Fibroblast of skin of abdomen (primary cell): ENCODE data around the gene LSM10. TPM values are rescaled to one million over a fixed set of nuclear protein-coding genes. Genes with fewer than 3 reads are reported as not detected.

Experiments used
- DNase-seq: peaks from one replicate; pipeline ENCODE4 v3.0.0-alpha.2; 2013
- polyA plus RNA-seq, 2 experiments: library from polyadenylated mRNA; unstranded; fragments of 120-200 nt; gene quantifications; one replicate each; pipeline ENCODE4 v1.2.1, GENCODE V29; 2013; ENCODE audit not compliant: insufficient read length in 2 of 2

LSM10 gene
- 38.8 TPM for polyA plus RNA-seq (2013, experiment 1 of 2; ENCODE audit: insufficient read length)
- 40.4 TPM for polyA plus RNA-seq (2013, experiment 2 of 2; ENCODE audit: insufficient read length)

DNA sequence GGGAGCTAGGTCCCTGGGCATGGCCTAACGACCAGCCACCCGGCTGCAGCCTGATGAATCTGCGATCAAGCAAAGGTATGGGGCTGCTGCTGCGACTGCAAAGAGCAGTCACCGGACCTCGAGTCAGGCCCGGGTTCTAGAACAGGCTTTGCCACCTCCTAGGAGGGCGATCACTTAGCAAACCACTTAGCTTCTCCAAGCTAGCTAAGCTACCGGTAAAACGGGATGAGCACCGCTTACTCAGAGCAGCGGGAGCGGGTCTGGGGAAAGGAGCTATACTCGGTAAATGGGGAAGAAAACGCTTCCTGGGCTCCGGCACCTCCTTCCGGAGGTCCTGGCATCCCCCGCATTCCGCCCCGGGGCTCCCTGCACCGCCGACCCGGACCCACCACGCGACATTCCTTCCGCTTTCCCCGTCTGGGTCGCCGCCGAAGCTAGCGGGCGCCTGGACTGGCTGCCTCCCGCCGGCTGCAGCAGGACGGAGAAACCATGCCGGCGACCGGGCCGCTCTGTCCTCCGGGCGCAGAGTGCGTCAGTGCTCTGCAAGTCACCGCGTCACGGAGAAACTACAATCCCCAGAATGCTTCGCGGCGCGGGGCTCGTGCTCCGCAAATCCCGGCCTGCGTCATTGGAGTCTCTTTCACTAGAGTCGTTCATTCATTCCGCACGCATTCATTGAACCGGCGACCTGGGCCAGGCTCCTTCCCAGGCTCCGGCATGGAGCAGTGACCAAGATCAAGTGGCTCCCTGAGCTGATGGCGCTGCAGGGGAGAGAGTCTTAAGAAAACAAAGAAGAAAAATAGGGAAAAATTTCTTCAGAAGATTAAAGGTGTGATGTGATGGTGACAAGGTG is at the start of gene LSM10:
LSM10 (minus strand) TSS at position 531 of the 853 bp plus-strand sequence. CDS start 3,779 bp downstream, outside the sequence.
- DNase-seq: peak; percentile 91

DNA sequence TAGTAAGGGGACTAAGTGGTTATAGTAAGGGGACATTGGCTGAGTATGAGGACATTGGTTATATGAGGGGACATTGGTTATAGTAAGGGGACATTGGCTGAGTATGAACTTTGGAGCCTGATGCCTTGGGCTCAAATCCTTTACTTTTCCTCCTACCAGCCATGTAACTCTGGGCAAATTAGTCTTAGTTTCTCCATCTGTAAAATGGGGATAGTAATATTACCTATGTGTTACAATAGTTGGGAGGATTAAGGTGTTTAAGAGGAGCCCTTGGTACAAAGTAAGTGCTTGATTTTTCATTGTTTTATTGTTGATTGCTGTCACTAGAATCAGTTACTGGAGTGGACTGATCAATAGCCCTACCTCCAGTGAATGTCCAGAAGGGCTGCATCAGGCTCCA is 49.7 kb upstream of the LSM10 start:
- DNase-seq: no peak

DNA sequence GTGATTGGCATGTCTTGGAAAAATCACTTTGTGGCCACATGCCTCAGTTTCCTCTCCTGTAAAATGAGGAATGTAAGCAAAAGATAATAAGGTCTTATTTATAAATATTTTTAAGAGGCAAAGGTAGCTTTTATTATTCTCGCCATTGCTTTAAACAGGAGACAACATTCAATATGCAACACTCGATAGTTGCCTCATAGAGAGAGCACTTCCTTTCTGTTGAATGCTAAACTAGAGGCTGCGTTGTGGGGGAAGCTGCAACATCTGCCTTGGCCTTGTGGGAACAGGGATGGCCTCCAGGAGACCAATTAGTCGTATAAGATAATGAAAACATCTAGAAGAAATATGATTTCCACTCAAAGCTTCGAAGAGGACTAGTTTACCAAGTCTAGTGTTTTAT is 49.0 kb upstream of the LSM10 start:
- DNase-seq: no peak

DNA sequence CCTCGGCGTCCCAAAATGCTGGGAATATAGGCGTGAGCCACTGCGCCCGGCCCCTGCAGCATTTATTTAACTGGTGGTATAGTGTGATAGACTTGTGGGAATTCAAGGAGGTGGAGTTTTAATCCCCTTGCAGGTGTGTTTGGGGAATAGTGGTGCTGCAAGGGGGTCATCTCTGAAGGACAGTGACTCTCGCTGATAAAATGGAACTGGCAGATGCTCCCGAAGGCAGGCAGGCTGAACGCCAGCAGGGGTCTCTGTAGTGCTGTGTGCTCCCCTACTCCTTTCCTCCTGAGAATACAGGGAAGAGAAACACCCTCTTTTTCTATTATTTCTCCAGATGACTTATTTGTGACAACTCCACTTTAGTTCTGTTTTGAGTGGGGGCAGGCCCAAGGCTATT is 48.6 kb upstream of the LSM10 start:
- no peak for DNase-seq

DNA sequence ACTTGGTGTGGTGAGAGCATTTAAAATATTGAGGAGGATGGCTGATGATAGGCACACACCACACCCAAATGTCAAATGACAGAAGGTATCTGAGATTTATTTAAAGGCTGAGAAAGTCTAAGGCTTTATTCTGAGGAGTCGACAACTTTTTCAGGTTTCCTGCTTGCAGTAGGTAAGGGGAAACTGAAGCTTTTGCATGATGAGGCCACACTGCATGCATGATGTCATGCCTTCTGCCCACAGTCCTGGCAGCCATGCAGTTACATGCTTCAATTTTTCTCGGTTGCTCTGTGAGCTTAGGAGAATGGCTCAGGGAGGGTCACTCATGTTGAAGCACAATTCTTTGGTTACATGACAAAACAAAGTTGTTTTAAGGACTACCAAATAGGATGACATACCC is 45.6 kb upstream of the LSM10 start:
- DNase-seq: no peak

DNA sequence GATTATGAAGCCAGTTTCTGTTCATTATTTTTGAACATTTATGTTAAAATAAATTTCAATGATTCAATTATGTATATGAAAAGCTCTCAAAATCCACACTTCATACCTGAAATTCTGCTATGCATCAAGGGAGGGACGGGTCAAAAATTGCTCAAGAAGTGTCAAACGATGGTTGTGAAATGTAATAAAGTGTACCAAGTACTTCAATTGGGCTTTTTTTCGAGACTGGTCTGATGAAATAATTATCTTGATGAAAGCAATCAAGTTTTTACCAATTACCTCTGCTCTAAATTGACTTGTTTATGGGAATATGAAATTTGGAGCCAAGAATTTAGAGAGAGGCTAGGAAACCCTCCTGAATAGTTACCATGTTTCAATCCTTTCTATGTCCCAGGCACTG is 44.6 kb upstream of the LSM10 start:
- no peak for DNase-seq

DNA sequence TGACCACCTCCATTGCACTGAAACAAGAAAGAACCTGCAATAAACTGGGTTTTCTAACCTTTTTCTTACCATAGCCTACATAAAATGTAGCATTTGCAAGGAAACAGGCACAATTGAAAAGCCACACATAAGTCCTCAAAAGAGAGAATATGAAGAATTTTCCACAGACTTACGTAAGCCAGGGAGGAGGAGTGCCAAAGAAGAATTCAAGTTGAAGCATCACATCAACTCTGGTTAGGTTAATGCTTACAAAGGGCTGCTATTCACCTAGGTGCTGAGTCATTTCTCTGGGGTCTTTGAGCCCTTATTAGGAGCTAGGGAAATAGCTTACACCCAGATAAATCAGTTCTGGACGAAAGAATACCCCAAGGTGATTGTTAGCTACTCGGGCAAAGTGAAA is 42.9 kb upstream of the LSM10 start:
- DNase-seq: no peak

DNA sequence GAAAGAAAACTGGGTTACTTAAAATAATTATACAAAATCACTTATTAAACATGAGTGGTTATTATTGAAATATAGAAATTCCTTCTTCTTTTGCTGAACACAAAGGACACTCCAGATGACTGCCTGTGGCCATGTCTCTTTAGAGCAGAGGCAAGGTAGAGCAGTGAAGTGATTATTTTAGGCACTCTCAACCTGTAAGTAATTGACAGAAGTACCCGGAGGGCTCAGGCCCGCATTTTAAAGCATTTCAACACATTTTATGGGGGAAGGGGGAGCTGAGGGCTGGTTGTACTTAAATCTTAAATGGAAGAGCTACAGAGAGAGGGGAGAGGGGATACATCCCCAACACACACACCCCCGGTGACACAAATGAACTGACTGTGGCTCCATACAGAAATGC is 42.3 kb upstream of the LSM10 start:
- no peak for DNase-seq

DNA sequence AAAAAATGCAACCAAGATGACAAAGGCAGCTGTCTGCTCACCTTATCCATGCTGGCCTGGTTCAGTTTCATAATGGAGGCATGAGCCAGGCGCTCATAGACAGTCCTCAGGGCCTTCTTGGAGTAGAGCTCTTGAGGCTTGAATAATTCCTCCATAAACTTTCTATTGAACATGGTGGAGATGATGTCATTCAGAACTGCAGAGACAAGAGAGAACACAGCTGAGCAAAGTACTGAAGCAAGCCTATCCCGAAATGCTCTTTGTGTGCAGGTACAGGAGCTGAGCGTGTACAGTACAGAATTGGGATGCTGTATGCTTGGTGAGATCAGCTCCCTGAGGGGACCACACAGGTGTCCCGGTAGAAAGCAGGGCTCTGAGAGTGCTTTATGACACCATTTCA is 41.0 kb upstream of the LSM10 start:
- no peak for DNase-seq

DNA sequence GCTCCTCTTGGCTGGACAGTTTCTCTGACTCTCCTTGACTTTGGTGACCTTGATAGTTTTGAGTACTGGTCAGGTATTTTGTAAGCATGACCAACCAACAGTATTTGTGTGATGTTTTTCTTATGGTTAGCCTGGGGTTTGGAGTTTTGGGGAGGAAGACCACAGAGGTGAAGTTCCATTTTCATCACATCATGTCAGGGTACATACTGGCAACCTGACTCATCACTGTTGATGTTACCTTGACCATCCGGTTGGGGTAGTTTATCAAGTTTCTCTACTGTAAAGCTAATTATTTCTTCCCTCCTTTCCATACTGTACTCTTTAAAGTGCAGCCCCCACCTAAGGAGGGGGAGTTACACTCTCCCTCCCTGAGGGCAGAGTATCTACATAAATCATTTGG is 39.1 kb upstream of the LSM10 start:
- peak; percentile 8 for DNase-seq

DNA sequence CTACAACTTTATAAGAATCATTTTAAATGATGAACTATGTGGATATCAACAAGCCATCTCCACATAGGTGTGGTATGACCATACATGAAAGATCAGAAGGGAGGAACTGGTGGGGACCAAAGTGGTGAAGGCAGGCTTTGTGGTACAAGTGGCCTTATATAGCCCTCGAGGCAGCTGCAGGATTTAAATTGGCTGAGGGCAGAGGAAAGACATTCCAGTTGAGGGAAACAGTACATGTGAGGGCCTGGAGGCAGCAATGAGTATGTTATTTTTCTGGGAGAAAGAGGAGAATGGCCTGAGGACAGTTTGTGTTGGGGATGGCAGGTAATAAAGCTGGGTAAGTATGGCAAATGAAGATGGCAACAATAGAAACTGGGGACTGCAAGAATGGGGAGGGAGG is 35.4 kb upstream of the LSM10 start:
- DNase-seq: no peak

DNA sequence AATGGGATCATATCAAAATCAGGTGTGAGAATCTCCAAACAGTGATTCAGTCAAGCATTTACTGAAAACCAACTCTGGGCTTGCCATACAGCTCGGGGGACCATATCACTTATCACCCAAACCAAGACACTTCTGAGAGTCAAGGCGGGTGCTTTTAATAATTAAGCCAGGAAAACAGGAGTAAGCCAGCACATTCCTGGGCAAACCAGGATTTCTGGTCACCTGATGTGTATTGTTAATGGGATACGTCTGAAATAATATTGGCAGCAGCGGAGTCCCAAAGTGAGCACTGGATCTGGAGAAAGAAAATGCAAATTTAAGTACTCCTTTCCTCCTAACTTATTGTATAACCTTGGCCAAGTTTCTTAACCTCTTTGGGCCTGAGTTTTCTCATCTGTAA is 34.9 kb upstream of the LSM10 start:
- no peak for DNase-seq

DNA sequence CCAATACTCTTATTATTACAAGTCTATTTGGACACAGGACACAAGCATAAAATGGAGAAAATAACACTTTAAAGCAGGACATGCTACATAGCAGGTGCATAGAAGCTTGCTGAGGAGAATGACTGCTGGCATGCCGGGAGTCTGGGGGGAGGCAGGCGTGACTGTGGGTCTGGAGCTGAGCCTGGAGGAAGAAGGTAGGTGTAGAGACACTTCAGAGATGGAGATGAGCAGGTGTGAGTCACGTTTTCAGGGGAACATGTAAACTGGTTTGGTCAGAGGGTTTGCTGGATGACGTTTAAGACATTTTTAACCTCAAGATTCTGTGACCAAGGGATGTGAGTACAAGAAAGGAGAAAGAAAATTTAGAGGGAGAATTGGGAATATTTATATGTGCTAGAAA is 28.1 kb upstream of the LSM10 start:
- DNase-seq: no peak

DNA sequence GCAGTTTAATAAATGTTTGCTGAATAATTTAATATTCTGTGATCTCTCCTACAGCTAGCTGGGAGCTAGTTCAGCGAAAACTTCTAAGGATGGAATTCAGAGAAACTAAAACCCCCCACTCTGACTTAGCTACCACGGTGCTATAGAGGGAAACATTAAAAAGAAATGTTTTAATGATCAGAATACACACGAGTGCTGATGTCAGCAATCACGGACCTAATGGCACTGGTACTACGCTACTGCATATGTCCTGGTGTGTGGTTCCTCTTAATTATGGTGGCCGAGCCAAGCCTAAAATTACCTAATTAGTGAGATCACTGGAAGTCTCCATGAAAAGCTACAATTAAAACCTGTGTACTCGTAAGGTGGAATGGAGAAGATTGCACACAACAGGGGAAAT is 23.9 kb upstream of the LSM10 start:
- DNase-seq: no peak

DNA sequence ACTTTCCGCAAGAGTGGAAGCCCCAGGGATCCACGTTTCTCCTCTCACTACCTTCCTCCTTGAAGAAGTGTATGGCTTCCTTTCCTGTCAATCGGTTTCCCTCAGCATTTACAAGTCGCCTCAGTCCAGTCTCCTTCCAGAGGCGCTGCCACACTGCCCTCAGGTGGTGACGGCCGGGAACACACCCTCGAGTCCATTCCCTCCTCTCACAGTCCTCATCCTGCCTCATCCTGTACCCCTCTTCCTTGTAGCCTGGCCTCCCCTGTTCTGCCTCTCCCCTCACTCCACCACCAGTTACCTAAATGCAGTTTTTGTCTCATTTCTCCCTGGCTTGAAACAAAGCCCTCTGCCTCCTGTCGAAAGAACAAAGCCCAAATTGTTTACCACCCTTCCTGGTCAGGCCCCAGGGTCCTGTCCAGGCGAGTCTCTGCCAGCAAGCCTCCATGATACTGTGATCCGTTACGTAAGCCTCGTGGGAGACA is 23.2 kb upstream of the LSM10 start:
- DNase-seq: peak; percentile 77

DNA sequence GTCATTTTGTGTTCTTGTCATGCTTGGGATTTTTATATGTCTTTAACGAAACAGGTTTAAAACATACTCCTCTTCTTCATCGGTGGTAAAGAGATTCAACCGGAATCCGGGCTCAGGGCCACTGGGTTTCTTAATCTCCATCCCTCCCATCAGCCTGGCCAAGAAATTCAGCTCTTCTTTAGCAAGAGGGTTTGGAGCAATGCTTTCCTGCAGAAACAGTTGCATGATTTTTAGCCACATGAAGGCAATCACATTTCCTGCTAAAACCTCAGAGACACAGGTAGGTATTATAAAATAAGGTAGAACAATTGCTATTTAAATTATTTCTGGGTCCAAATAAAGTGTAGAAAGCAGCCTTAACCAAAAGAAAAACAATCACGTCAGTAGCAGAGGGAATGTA is 22.7 kb upstream of the LSM10 start:
- no peak for DNase-seq

DNA sequence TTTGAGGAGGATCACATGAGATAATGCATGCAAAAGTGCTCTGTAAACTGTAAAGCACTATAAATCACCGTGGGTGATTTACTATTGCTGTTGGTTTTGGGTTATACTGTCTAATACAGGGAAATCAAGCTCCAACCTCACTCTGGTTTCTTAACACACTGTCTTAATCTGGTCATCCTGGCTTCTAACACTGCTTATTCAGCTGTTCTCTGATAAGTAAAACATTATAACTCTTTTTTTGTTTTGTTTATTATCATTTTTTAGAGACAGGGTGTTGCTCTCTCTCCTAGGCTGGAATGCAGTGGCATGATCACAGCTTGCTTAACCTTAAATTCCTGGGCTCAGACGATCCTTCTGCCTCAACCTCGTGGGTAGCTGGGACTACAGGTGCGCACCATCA is 21.9 kb upstream of the LSM10 start:
- no peak for DNase-seq

DNA sequence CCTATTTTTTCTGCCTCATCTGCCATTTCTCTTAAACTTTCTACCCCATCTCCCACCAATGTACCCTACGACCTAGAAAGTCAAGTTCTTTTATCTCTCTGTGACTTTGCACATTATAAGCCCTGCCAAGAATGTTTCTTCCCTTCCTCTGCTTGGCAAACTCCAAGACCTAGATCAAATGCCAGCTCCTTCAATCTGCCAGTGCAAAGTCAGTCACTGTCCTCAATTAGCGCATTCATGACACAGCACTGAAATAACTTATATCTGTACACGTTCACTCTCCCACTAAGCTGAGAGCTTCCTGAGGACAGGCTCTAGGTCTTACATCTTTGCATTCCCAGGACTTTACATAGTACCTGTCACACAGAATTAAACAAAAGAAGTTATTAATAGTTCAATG is 21.4 kb upstream of the LSM10 start:
- no peak for DNase-seq

DNA sequence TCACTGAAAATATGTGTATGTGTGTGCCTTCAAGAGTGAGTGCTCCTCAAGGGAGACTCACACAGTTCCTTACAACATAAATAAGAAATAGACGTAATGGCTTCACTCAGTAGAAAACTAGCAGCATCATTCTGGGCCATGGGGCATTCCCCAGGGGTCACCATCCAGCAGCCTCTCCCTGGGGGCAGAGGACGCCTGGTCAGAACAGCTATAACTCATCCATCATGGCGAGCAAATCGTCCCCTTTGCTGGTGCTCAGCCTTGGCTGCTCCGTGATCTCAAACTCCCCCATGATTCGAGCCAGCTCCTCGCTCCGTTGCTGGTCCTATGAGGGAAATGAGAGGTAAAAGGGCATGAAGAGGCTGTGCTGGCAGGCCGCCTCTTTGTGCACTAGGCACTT is 20.2 kb upstream of the LSM10 start:
- no peak for DNase-seq

DNA sequence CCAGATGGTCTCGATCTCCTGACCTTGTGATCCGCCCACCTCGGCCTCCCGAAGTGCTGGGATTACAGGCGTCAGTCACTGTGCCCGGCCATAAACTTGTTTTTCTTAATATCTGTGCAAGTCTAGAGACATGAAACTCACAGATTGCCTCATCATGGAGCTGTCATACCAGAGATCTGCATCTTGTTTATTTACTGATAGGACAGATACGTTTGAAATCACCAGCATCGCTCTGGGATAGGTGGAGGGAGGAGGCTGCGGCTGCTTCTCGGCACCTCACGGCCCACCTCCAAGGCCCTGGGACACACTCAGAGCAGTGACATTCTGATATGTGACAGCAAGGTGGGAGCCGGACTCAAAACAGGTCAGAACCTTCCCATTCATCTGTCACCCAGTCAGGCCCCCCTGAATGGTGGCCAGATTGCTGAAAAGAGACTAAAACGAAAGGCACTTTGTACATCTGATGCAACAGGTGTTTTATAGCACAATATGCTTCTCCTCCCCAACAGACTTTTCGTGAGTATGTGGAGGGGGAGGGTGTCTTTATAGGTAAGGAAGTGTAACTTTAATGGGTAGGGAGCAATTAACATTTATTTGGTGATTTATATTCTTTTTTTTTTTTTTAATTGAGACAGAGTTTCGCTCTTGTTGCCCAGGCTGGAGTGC is 18.1 kb upstream of the LSM10 start:
- DNase-seq: no peak

DNA sequence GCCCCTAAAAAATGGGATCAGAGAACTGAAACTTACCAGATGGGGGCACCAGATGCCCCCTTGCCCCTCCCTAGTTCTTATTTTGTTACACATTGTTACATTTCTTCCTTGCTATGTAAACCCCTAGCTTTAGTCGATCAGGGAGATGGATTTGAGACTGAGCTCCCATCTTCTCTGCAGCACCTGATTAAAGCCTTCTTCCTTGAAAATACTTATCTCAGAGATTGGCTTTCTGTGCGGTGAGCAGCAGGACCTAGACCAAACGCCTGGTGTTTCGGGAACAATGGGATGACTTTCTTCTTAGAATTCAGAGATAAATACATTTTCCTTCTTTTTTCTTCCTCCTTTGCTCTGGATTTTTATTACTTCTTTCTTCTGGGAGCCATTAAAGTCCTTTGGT is 16.7 kb upstream of the LSM10 start:
- DNase-seq: no peak

DNA sequence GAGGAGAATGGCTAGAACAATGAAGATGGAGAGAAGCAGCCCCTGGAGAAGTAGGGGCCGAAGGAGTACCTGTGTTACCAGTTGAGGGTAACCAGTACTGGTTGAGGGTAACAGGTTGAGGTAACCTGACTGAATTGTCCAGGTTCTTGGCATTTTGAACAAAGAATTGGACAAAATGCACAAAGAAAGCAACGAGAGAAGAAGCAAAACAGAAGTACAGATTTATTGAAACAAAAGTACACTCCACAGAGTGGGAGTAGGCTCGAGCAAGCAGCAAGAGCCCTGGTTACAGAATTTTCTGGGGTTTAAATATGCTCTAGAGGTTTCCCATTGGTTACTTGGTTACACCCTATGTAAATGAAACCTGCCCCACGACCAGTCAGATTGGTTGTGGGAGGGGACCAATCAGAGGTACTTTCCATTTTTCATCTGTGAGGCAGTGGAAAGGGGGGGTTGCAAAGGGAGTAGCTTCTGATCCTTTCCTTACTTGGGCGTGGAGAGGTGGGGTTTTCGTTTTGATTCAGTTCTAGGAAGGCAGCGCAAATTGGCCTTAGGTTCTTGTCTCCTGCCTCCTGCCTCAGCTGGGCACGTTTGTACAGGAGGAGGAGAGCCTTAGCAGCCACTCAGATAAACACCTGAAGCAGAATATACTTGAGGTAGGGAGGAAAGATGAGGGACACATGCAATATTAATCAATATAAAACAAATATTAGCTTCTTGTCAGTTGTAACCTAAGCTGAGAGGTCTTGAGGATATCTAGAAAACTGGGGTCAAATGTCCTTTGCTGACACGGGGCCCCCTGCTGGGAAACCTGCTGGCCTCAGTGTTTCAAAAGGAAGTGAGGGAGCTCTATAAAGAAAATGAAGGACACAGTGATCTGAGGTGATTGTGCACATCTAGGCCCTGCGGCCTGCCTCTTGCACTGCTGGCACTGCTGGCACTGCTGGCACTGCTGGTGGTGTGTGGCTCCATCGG is 14.3 kb upstream of the LSM10 start:
- peak; percentile 31 for DNase-seq

DNA sequence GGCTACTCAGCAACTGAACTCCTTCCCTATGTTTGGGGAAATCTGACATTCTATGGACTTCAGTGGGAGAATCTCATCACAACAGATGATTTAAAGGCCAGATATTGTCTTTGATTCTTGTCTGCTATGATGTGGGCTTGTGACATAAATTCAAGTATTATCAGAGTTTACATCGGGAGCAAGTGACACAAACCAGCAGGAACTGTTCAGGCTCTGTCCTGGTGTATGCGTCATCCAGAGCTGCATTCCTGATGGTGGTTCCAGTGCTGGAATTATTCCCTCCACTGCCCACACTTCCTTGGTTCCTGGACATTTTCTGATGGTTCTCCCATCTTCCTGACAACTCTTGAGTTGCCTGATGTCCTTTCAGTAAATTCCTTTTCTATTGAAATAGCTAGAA is 10.8 kb upstream of the LSM10 start:
- DNase-seq: peak; percentile 57
